ENCODE results near the gene PRCD.

DNA sequence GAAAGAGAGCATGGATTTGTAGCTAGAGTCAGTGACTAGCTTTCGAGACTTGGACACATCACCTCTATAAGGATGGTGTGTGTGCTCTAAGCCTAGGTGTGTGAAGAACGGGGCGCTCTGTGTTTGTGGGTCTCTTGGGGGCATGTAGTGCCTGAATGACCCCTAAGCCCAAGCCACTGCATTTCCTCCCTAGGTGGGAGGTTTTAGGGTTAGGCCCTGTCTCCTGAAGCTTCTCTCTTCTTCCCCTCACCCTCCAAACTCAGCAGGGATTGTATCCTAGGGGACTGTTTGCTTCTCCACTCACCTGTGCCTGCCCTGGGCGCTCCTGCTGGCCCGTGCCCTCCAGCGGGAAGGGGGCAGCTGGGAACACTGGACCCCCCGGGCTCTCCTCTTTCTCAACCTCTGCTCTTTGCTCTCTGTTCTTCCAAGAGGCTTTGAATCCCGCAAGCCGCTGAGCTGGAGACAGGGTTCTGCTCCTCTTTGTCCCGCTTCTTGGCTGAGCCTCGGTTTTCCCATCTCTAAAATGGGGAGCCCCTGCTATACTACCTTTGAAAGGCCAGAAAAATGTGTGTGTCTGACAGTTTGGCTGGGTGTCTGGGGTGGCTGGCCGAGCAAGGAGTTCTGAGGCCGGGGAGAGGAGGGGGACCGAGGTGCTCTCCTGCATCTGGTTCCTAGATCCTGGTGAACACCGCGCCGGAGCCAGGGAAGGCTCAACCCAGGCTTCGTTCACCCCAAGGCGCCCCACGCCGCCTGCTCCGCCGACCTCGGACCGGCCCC lies 3.1 kb upstream of the PRCD start:
- TF ChIP-seq, protein P1, sequence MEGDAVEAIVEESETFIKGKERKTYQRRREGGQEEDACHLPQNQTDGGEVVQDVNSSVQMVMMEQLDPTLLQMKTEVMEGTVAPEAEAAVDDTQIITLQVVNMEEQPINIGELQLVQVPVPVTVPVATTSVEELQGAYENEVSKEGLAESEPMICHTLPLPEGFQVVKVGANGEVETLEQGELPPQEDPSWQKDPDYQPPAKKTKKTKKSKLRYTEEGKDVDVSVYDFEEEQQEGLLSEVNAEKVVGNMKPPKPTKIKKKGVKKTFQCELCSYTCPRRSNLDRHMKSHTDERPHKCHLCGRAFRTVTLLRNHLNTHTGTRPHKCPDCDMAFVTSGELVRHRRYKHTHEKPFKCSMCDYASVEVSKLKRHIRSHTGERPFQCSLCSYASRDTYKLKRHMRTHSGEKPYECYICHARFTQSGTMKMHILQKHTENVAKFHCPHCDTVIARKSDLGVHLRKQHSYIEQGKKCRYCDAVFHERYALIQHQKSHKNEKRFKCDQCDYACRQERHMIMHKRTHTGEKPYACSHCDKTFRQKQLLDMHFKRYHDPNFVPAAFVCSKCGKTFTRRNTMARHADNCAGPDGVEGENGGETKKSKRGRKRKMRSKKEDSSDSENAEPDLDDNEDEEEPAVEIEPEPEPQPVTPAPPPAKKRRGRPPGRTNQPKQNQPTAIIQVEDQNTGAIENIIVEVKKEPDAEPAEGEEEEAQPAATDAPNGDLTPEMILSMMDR (conservative IDR thresholded peaks at IDR 0.05; ENCODE audit: low read depth, low read length) = no peak
- TF ChIP-seq EZH2 (IDR thresholded peaks at IDR 0.05; ENCODE audit: low read length, unreplicated experiment) = no peak
- no peak for TF ChIP-seq EZH2phosphoT487 (IDR thresholded peaks at IDR 0.05; ENCODE audit: borderline replicate concordance, low read length)

Measured in PC-3 (cell line).